ENCODE results near the gene TET1. TPM values are rescaled to one million over a fixed set of nuclear protein-coding genes. Genes with fewer than 3 reads are reported as not detected.

TET1 gene
- total RNA-seq, 1 experiment from 2014 or later = 53.4 TPM

GRCh38 chr10:68597407-68597806 lies 37.3 kb downstream of the TET1 start:
- H3K4me1 ChIP-seq (ENCODE audit: insufficient read depth, low read length) = peaks cover 2% of the 10 kb centered on the region; the same call in 1 of the 2 replicates
- peaks cover 2% of the 10 kb centered on the region; the same call in 1 of the 2 replicates for H3K79me2 ChIP-seq (ENCODE audit: insufficient read depth, low read length)
- no peak overlapping the region for H4K91ac ChIP-seq (ENCODE audit: insufficient read length, low read depth, low read length)
- WGBS (ENCODE audit: extremely low coverage, insufficient read length, low lambda C conversion rate) = no CpG with 5 or more reads among the region's 1 CpG
- no peak overlapping the region for H4K8ac ChIP-seq (replicated peaks; ENCODE audit: insufficient read length, low read depth, low read length)
- no peaks in the 10 kb centered on the region for H4K20me1 ChIP-seq (ENCODE audit: control insufficient read depth, insufficient read depth, insufficient read length)
- H3K27me3 ChIP-seq (ENCODE audit: insufficient read depth, low read length) = no peaks in the 10 kb centered on the region
- H4K5ac ChIP-seq (ENCODE audit: insufficient read length, low read depth, low read length) = no peak overlapping the region
- H3K4me1 Mint-ChIP-seq = peaks cover 47 to 59% of the 10 kb centered on the region in 2 experiments
- no peak overlapping the region for H2AK5ac ChIP-seq (ENCODE audit: insufficient read length, low read length)
- H3K23me2 ChIP-seq (ENCODE audit: insufficient read length, low read depth, low read length, poor library complexity, severe bottlenecking) = peaks cover 8% of the 10 kb centered on the region
- H2BK12ac ChIP-seq (ENCODE audit: insufficient read length, low read depth, low read length) = no peak overlapping the region
- no peak overlapping the region for H3K18ac ChIP-seq (ENCODE audit: insufficient read length, low read depth, low read length)
- H3K27ac ChIP-seq (ENCODE audit: insufficient read length, low read depth, low read length) = no peak overlapping the region
- no peak overlapping the region for H3K9ac ChIP-seq (ENCODE audit: extremely low read depth, insufficient read length, low read length)
- no peak overlapping the region for H2AFZ ChIP-seq (ENCODE audit: low read length)
- H3K23ac ChIP-seq (ENCODE audit: insufficient read length, low read depth, low read length) = no peak overlapping the region
- H2BK5ac ChIP-seq (ENCODE audit: insufficient read length, low read length) = no peak overlapping the region
- H3K9me3 Mint-ChIP-seq = no peaks in the 10 kb centered on the region
- H3T11ph ChIP-seq (ENCODE audit: low read length) = no peak overlapping the region
- H2BK15ac ChIP-seq (ENCODE audit: low read depth, low read length) = no peak overlapping the region
- no peak overlapping the region for H3K27ac Mint-ChIP-seq
- no peak for DNase-seq
- H3K36me3 Mint-ChIP-seq (ENCODE audit: insufficient read depth in 1 of 3, low read depth in 3 of 3) = peaks cover 0 to 22% (median 10%) of the 10 kb centered on the region in 3 experiments; a peak in 5 of 7 replicates
- H3K27me3 Mint-ChIP-seq (ENCODE audit: low read depth) = no peaks in the 10 kb centered on the region
- no peak overlapping the region for H2BK120ac ChIP-seq (ENCODE audit: low read depth, low read length, poor library complexity, severe bottlenecking)
- no peak overlapping the region for H3K4me3 Mint-ChIP-seq
- no peaks in the 10 kb centered on the region for H3K79me1 ChIP-seq (ENCODE audit: insufficient read depth, low read depth, low read length, poor library complexity, severe bottlenecking)
- H2BK20ac ChIP-seq (ENCODE audit: low read depth, low read length, poor library complexity, severe bottlenecking) = no peak overlapping the region
- H3K14ac ChIP-seq (ENCODE audit: insufficient read depth, low read length) = no peak overlapping the region
- H3K56ac ChIP-seq (ENCODE audit: insufficient read length, low read depth, low read length) = no peak overlapping the region
- no peaks in the 10 kb centered on the region for H3K9me3 ChIP-seq (ENCODE audit: control insufficient read depth, low read depth, low read length)
- no peak overlapping the region for H3K4ac ChIP-seq (ENCODE audit: low read depth, low read length)
- no peak for TF ChIP-seq CTCF (conservative IDR thresholded peaks at IDR 0.05)
- no peak overlapping the region for H3K4me2 ChIP-seq (ENCODE audit: insufficient read depth, insufficient read length, low read length)
